HK-2 (cell line): Measurements from ENCODE around the gene PTPRM.
A peak's percentile ranks its signal among the peaks of the same experiment; 100 is the strongest.

Source experiments
- DNase-seq: peaks from one replicate; pipeline ENCODE4 v3.0.0-alpha.2; 2018; ENCODE audit not compliant: unreplicated experiment

Gene PTPRM

DNA sequence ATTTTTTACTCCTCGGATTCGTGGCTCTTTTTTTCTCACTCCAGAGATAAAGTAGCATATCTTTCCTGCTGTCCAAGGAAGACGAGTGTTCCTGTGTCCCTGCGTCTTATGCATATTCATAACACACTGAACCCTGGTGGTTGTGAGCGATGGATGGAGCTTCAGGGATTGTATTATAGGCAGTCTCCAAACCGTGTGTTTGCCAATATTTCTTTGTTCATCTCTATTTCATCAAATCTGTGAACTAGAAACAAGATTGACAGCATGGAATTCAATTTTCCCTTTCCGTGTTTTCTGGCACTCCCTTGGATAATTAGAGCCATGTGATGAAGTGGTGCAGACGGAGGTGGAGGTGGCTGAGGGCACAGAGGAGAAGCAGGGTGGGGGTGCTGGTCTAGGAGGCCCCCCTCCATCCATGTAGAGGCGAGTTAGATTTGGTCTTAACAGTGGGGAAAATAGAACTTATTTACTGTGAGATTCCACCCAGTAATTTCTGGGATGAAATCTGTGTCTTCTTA lies 240.9 kb downstream of the PTPRM start:
- DNase-seq: no peak

DNA sequence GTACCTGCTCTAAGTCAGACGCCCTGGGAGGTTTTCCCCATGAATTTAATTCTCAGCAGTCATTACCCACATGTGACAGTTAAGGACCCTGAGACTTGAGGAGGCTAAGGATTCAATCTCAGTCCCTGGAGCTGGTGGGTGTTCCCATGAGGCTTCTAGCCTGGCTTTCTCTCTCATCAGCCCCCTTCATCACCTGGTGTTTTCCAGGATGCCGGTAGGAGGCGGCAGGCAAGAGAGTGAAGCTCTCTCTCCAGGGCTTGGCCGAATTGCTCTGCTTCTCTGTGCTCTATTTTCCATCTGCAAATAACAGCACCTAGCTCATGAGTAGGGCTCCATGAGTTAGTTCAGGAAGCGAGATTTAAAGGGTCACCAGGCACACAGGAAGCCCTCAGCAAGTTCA lies 241.9 kb downstream of the PTPRM start:
- DNase-seq: no peak

DNA sequence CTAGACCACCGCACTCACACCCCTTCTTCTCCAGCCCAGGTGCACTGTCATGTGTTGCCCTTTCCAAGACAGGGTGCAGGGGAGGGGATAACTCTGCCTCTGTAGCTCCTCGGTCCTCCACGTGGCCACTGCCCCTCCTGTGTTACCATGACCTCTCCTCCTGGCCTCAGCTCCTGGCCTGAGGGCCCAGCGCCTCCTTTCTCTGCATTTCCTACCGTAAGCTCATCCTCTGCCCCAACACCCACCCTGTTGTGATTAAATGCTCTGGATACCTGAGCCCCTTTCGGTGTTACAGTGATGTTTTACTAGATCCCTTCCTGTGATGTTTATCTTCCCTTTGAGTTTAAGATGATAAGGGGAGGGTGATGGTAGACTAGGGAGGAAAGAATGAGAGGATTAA lies 242.3 kb downstream of the PTPRM start:
- no peak for DNase-seq

DNA sequence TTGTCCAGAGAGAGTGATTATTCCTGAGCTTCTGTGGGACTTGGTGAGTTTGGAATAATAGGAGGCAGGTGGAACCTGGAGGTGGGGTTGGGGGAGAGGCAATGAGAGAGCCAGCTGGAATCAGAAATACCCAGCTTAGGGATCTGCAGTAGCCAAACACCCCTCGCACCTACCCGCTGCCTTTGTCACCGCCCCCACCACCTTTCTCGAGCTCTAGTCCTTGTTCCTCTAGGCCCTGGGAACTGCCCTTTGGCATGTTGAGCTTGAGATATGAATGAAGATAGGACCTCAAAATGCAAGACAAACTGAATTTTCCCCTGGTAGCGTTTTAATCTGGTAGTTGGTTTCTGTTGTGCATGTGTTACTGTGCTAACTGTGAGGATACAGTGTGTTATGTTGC lies 242.9 kb downstream of the PTPRM start:
- DNase-seq: no peak

DNA sequence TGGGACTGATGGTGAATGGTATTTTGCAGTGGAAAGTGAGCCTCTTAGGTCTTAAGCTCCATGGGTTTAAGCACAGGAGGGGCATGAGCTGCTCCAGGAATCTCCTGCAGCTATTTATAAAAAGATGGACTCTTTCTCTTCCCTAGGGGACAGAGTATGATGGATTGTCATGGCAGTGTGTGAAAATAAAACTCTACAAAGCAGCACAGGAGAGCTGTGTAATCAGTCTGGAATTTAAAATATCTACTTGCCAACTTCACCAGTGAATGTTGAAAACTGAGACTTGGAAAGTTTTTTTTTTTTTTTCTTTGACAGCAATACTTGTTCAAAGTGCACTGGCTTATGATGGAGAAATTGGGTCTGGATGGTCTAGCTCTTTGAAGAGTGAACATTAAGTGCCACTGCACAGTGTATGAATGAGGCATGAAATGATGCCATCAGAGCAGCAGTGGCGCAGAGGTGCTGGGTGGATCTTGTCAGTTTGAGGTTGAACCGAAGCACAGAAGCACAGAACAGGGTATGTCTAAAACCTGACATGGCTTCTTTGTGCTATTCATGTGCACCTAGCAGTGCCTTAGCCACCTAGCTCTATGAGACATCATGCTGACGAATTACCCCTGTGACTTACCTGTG lies 245.4 kb downstream of the PTPRM start:
- DNase-seq: peak; percentile 1

DNA sequence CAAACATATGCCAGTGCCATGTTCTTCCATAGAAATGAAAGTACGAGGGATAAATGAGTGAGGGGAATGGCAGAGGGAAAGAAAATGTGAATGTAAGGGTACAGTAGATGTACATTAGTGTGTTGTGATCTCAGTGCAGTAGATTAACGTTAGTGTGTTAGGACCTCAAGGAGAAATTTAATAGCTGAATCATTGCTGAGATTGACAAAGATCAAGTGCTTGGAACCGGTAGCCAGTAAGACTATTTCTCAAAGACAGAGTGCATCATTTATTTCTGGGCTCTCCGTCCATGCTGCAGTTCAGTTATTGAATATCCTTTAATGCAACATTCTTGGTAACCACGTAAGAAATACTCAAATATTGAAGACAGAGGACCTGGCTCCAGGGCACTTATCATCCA lies 246.0 kb downstream of the PTPRM start:
- DNase-seq: no peak

DNA sequence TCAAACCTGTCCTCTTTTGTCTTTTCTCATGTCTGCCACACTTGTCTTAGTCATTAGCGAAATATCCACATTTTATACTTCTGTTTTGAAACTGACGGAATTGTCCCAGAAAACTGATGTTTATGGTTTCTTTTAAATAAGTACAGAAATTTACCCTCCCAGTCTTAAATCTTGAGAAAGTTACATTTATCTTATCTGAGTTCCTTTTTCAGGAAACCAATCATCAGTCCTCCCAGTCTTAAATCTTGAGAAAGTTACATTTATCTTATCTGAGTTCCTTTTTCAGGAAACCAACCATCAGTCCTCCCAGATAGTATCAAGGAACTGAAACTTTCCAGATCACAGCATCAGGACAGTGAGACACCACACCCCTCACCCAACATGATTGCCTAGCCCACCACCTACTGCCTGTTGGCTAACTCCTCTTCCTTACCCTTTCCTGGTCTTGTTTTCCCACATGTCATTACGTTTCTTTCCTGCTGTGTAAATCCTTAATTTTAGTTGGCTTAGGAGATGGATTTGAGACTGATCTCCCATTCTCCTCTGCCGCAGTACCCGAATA lies 247.7 kb downstream of the PTPRM start:
- DNase-seq: no peak

DNA sequence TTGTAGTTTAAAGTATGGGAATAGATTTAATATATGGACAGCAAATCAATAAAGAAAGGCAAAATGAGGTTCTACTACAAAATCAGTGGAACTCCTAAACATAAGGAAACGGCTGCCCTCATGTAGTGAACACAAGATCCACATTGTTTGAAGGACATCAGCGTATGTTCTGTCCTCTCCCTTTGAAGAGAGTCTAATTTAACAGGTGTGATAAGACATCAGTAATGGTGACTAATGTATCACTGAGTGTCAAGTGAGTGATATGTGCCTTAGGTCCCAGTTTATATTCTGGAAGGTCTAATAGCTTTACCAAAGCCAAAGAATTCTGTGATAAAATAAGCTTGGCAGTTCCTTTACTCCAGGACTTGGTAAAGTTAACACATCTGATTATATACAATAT lies 248.7 kb downstream of the PTPRM start:
- no peak for DNase-seq

DNA sequence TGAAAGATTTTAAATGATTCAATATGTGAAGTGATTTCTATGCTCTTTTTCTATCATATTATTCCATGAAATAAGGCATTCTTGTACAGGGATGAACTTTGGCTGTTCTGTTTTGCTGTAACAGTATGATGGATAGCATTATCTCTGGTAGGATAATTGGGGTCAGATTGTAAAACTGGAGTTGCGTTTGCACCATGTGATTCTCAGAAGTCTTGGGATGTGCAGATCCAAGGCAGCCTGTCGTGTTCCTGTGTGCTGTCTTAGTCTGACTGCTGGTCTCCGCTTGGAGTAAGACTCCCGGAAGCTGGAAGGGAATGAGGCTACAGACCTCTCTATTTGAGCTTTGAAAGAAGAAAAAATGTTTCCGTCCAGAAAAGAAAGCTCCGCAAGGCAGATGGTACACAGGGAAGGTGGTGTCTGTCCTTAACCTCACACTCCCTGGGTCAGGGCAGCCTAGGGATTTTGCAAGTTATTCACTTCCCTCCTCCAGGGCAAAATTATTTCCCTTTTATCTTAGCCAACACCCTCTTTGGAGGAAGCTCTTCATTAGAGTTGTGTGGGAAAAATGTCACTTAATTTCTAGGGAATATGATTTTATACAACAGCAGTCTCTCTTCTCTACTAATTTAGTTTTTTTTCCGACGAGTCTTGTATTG lies 250.6 kb downstream of the PTPRM start:
- no peak for DNase-seq

DNA sequence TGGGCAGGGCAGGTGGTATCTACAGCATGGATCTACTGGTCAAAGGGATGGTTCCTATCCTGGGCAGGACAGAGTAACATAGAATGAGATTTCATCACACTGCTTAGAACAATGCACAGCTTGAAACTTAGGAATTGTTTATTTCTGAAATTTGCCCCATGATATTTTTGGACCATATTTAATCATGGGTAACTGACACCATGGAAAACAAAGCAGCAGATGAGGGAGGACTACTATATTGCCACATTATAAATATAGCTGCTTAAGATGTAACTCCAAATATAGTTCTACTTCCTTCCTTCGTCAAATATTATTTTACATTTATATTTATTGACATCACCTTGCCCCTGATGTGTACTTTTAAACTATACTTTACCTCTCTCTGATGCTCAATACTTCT lies 254.7 kb downstream of the PTPRM start:
- no peak for DNase-seq

DNA sequence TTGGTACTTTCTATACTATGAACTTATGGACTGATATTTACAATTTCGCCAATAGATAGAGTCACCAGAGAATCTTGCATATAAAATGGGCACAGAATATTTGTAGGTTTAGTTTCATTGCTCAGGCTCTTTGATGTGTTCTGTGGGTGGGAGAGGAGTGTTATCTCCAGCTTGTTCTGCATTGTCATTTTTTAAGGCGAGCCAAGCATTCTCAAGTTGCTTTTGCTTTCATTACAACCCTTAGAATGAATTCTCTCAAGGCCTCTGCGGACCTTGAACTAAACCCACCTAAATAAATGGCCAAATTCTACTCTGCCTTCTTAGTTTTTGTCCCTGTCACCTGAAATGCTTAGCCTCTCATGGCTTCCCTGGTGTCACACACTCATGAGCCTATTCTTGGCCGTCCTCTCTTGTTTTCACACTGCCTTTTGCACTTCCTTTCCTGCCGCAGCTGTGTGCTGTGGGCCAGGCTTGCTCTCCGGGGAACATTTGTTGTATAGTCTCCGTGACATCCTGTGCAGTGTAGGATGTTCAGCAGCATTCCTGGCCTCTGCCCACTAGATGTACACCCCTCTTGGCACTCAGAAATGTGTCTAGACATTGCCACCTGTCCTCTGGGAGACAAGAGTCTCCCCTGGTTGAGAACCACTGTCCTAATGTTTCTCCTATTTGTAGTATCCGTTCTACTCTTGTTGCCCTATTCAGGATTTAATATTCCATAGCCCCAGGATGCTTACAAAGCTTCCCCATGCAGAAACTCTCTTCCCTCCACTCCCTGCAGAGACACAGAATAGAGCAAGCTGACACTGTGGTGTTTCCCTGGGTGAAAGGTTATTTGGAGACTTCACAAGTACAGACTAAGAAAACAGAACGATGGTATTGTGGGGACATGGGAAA lies 255.6 kb downstream of the PTPRM start:
- no peak for DNase-seq

DNA sequence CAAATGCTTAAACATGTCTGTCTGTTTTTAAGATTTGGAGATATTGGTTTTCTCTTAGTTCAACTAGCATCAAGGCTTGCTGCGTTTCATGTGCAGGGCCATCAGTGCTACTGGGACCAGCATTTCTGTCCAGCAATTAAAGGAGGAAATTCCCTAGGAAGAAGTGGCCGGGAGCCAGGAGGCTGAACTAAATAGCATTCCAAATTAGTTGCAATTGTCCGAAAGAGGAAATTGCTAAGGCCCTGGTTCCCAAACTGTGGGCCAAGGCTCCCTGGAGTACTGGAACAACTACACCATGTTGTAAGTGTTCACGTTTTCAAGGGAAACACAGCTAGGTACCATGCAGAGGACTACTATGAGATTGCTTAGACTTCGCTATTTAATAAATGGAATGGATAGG lies 257.9 kb downstream of the PTPRM start:
- DNase-seq: no peak

DNA sequence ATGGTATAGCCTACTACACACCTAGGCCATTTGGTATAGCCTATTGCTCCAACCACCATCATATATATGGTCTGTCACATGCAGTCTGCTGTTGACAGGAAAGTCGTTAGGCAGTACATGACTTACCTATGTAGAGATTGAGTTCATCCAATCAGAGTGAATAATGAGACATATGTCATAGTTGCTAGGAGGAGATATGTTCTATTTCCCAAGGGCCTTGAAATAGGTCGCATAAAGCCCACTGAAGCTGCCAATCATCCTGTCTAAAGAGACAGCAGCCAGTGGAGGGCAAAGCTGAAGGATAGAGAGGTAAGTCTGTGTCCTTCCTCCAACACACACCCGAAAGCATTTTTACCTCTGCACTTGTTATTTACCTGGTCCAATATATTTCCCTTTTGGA lies 263.4 kb downstream of the PTPRM start:
- no peak for DNase-seq

DNA sequence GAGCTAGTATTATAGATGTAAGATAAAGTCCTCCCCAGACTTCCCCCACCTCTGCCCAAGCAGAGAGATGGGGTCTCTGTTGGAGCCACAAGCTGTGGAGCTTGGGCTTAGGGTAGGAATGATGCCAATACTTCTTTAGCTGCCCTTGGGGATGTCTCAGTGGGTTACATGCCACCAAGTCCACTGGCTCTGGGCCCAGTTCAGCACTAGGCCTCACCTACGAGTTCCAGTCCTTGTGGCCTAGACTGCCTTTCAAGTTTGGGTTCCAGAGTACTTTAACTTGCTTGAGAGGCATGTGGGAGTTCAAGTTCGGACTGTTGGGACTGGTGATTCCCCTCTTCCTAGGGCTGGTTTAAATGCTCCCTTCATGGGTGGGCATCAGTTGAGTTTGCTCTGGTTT lies 272.4 kb downstream of the PTPRM start:
- DNase-seq: no peak

DNA sequence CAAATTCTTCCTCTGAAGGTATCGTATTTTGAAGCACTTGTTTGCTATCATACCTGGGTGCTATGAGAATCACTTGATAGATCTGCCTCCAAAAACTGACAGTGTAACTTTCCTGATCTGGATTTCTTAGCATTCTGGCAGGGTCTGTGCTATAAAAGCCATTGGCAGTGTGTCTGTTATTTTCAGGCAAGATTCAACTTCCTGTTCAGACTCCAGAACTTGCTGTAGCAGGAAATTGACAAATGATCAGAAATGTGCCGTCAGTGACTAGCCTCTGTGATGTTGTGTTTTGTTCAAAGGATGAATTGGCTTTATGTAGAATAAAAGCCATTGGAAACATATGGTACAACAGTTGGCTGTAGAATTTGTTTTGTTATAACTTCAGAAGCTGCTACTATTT lies 273.3 kb downstream of the PTPRM start:
- DNase-seq: no peak

DNA sequence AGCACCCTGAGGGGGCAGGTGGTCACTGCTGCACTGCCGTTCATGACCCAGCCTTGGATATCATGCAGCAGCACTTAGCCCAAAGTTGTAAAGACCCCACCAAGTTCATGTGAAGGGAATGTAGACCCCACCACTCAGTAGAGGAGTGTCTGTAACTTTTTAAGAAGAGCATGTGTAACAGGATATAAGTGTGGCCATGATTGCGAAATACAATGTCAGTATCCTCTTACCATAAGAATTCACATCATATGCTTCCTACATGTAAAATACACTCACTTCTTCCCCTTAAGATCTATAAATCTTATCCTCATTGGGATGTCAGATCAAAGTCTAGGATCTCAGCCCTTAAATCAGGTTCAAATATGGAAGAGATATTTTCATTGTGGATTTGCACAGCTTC lies 276.9 kb downstream of the PTPRM start:
- DNase-seq: no peak

DNA sequence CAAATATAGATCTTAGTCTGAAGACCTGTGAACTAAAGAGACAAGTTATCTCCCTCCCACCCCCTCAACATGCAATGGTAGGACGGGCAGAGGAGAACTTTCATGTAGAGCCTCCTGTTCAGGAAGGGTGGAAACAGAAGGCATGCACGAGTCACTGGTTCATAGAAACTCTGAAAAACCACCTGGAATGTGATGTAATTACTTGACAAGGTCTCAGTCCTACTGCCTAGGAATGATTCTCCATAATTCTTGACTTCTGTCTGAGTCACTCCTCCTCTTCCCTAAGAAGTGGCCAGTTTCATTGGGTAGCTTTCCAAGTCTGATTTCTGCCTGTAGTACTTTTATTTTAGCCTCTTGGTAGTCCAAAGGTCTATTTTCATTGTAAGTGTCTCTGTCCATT lies 277.3 kb downstream of the PTPRM start:
- DNase-seq: no peak

DNA sequence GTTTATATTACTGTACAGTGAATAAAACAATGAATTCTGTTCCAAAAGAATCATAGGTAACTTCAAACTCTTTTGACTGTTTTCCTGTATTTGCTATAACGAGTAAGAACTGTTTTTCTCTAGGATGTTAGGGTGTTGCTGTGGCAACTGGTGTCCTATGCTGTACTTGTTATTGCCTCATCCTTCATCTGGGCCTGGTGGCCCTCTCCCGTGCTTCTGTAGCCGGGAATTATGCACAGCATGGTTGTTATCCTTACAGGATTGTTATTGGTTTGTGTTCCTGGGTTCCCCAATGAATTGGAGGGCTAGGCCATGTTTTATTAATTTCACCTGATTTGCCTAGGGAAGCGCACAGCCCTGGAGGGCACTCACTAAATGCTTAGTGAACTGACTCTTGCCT lies 279.2 kb downstream of the PTPRM start:
- no peak for DNase-seq

DNA sequence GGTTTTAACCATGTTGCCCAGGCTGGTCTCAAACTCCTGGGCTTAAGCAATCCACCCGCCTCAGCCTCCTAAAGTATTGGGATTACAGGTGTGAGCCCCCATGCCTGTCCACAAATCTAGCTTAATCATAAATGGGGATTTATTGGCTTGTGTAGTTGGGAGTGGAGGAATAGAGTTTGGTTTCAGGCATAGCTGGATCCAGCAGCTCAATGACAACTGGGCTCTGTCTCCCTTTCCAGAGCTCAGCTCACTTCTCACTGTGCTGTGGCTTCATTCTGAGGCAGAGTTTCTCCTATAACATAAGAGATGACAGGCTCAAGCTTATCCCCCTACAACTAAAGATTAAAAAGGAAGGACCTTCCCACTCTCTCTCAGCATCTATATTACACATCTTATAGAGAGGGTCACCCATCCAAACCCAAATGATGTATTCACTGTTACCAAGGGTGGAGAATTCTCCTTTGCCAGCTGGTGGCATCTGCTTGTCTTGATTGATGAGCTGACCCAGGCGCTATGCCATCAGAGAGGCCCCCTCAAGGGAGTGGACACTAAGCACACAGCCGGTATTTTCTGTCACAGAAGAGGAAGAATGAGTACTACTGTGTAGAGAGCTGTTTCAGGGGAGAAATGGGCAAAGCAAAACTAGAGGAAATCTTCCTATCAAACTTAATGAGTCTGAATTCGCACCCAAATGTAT lies 280.4 kb downstream of the PTPRM start:
- DNase-seq: no peak

DNA sequence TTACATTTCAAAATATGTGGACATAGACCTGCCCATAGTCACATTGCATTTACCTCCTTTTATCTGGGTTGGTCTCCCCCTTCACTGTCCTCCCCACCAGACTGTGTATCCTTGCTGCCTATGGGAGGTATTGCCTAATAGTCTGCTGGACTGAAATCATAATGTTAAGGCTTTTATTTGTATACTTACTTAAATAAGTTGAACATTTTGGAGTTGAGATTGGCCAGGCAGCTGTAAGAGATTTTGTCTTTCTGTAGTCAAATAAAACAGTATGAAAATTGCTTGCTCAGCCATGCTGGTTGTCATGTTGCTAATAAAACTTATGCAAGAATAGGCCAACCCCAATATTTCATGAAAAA lies 280.9 kb downstream of the PTPRM start:
- DNase-seq: no peak

DNA sequence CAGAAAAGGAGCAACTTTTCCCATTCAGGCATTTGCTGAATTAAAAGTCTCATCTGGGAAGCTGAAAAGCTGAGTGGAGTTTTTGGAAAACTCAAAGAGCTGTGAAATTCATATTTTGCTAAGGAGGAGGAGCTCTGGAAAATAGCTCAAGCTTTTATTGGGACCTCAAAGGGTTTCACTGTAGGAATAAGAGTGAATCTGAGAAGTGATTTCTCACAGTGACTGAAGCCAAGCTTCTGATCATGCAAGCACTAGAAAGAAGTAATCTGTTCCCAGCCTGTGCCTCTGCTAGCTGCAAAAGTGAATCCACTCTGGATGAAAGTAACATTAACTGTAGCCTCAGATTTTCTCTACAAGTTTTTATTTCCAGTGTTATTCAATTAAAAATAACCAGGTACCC lies 283.3 kb downstream of the PTPRM start:
- no peak for DNase-seq

DNA sequence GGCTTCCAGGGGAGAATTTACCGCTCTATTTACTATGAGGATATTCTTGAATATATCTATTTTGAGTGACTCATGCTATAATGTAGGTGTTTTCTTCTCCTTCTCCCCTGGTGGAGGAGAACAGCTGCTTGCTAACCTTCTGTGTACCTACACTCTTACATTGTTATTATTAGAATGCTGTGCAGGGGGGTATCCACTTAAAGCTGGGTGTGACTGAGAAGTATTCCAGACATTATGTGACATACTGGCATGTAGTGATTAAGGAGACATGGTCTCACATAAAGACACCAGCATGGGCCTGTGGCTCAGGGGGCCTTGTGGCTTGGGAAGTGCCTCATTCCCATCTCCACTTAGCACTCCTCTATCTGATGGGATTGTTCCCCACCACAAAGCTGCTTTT lies 287.9 kb downstream of the PTPRM start:
- DNase-seq: no peak
